PC-9 (cell line): ENCODE results near the gene ADAMTS2.

Experiments
- CTCF ChIP-seq: fragments of 200-600 bp; sonication (generic); conservative IDR thresholded peaks from 2 replicates; pipeline ENCODE4 v1.6.1; 2017; ENCODE audit warnings: mixed run types, antibody characterized with exemption, mild to moderate bottlenecking, moderate library complexity
- EZH2 ChIP-seq: fragments of 200-600 bp; sonication (generic); IDR thresholded peaks from 2 replicates; pipeline ENCODE4 v1.8.0; 2017; ENCODE audit warnings: antibody characterized with exemption, low read depth

GRCh38 chr5:179301376-179301775, 43.9 kb downstream of the ADAMTS2 start:
- TF ChIP-seq CTCF: no peak
- no peak for TF ChIP-seq EZH2
